GM10847 (cell line): ENCODE data around the gene SLC25A23.
A peak's percentile ranks its signal among the peaks of the same experiment; 100 is the strongest.

Experiments
- POLR2A ChIP-seq: IDR thresholded peaks from 2 replicates; pipeline ENCODE4 v1.6.1; 2011; ENCODE audit not compliant: insufficient read length; ENCODE audit errors: extremely low read depth

SLC25A23 gene

GRCh38 chr19:6484831-6485230, 25.2 kb upstream of the SLC25A23 start:
- TF ChIP-seq POLR2A: no peak

GRCh38 chr19:6484230-6484629, 24.6 kb upstream of the SLC25A23 start:
- no peak for TF ChIP-seq POLR2A

GRCh38 chr19:6483235-6483634, 23.6 kb upstream of the SLC25A23 start:
- no peak for TF ChIP-seq POLR2A

GRCh38 chr19:6482343-6482686, 22.7 kb upstream of the SLC25A23 start:
- TF ChIP-seq POLR2A: no peak

- TF ChIP-seq POLR2A: peak; percentile 58
Observed at GRCh38 chr19:6481541-6482342, 22.1 kb upstream of the SLC25A23 start, which contains the start of gene DENND1C. Gene DENND1C (minus strand): TSS chr19:6481787. CDS start chr19:6481695, 92 bp downstream.

- TF ChIP-seq POLR2A: no peak
Observed at GRCh38 chr19:6480848-6481415, 21.3 kb upstream of the SLC25A23 start.

- no peak for TF ChIP-seq POLR2A
Observed at GRCh38 chr19:6479836-6480398, 20.3 kb upstream of the SLC25A23 start.

- no peak for TF ChIP-seq POLR2A
Observed at GRCh38 chr19:6478815-6479214, 19.2 kb upstream of the SLC25A23 start.

- no peak for TF ChIP-seq POLR2A
Observed at GRCh38 chr19:6476896-6477431, 17.4 kb upstream of the SLC25A23 start.

- TF ChIP-seq POLR2A: no peak
Observed at GRCh38 chr19:6476155-6476895, 16.7 kb upstream of the SLC25A23 start.

GRCh38 chr19:6475321-6476108, 15.9 kb upstream of the SLC25A23 start:
- no peak for TF ChIP-seq POLR2A

GRCh38 chr19:6473647-6474046, 14.1 kb upstream of the SLC25A23 start:
- no peak for TF ChIP-seq POLR2A

GRCh38 chr19:6472713-6473112, 13.1 kb upstream of the SLC25A23 start:
- TF ChIP-seq POLR2A: no peak

- TF ChIP-seq POLR2A: no peak
Observed at GRCh38 chr19:6471076-6471475, 11.5 kb upstream of the SLC25A23 start.

GRCh38 chr19:6470173-6470572, 10.6 kb upstream of the SLC25A23 start:
- TF ChIP-seq POLR2A: no peak
